Adipocyte (in vitro differentiated cells): ENCODE measurements around the gene EN1.
A peak's percentile ranks its signal among the peaks of the same experiment; 100 is the strongest.

Experiments
- DNase-seq: peaks from one replicate; pipeline ENCODE4 v3.0.0-alpha.2; 2015; ENCODE audit warnings: low read depth
- H3K27me3 ChIP-seq: replicated peaks from 2 replicates; pipeline ENCODE4 v1.7.0; 2013; ENCODE audit warnings: mild to moderate bottlenecking, low read length, moderate library complexity; ENCODE audit not compliant: control insufficient read depth, insufficient read depth
- H3K36me3 ChIP-seq: 2 replicates; pipeline ENCODE4 v1.7.0; 2013; ENCODE audit warnings: low read length, mild to moderate bottlenecking, moderate library complexity; ENCODE audit not compliant: control insufficient read depth, insufficient read depth, severe bottlenecking
- H3K4me1 ChIP-seq: 2 replicates; pipeline ENCODE4 v1.7.0; 2013; ENCODE audit warnings: mild to moderate bottlenecking, low read length, moderate library complexity; ENCODE audit not compliant: control insufficient read depth, insufficient read depth
- H3K4me3 ChIP-seq: 2 replicates; pipeline ENCODE4 v1.7.0; 2013; ENCODE audit warnings: mild to moderate bottlenecking, low read length, moderate library complexity
- H3K9ac ChIP-seq: 2 replicates; pipeline ENCODE4 v1.7.0; 2013; ENCODE audit warnings: mild to moderate bottlenecking, low read length, moderate library complexity
- H3K9me3 ChIP-seq: 2 replicates; pipeline ENCODE4 v1.7.0; 2013; ENCODE audit warnings: mild to moderate bottlenecking, low read length, moderate library complexity; ENCODE audit not compliant: control insufficient read depth

The EN1 gene

DNA sequence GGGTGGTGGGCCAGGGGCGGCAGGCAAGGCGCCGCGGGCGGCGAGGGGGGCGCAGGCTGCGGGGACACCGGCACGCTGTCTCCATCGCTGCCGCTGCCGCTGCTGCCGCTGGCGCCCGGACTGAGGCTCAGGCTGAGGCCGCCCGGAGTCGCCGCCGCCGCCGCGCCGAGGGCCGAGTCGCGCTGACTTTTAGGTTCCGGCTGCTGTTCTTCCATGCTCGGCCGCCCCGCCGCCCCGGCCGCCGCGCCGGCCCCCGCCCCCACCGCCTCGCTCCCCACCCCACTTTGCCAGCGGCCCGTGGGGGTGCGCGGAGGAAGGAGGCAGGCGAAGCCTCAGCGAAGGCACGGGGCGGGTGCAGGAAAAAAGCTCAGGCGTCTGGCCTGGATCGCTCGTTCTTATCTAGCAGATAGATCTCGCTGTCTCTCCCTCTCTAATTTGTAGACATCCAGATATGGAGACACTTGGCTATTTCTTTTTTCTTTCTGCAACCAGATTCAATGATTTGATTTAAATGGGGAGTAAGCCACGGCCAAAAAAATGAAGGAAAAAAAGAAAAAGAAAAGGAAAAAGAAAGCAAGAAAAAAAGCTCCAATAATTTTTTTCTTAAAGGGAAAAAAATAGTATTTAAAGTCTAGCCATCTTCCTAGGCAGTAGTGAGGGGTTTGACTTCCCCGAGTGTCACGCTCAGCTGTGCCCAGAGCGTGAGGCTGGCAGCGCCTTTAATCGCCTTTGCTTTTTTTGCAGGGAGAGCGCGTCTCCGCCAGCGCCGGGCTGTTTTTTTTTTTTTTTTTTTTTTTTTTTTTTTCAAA, at the start of gene EN1:
Gene EN1 (minus strand): TSS at position 696 of the 809 bp plus-strand sequence. CDS start 481 bp downstream, at position 215.
- Histone ChIP-seq H3K4me3 (peak within 1 kb of the TSS; percentile 94), H3K36me3 (peaks cover 9% of the 10 kb centered on the region), H3K9me3 (no peaks in the 10 kb centered on the region), H3K27me3 (no peaks in the 10 kb centered on the region), H3K9ac (peak within 1 kb of the TSS; percentile 99), H3K4me1 (peaks cover 21% of the 10 kb centered on the region)
- DNase-seq, result peak; percentile 29

DNA sequence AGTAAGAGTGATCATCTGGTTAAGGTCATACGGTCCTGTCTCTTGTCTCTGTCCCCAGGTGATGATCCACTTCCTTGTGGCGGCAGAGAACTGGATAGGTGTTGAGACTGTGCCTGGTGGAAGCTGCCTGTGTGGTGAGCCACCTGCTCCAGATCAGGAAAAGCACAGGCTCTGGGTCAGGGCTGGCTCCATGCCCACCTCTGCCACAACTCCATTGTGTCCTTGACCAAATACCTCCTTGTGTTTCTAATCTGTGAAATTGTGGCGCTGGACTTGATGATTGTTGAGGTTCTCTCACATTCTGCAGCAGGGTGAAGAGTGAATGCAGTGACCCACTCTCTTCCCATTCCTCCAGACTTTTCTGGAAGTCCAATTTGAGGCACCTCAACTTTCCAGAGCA, 45.7 kb upstream of the EN1 start:
- H3K4me3 ChIP-seq, result no peak overlapping the region
- no peaks in the 10 kb centered on the region for H3K4me1 ChIP-seq
- H3K27me3 ChIP-seq, result no peaks in the 10 kb centered on the region
- no peaks in the 10 kb centered on the region for H3K36me3 ChIP-seq
- no peak for DNase-seq
- no peak overlapping the region for H3K9ac ChIP-seq
- peaks cover 37% of the 10 kb centered on the region for H3K9me3 ChIP-seq

DNA sequence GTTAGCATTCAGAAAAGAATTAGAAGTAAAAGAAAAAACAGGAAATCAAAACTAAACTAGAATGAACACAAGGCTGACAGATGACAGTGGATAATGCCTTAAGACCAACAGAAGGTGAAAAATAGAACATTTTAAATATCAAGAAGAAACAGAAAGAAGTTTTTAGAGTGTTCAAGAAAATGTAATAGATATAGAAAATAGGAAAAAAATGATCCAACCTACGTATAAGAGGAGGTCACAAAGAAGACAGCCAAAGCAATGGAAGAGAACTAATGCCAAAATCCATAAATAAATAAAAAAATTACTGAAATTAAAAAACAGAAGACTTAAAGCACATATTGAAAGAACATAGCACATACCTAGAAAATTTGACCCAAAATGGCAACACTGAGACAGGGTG, 42.5 kb upstream of the EN1 start:
- H3K9ac ChIP-seq, result no peak overlapping the region
- H3K9me3 ChIP-seq, result peaks cover 37% of the 10 kb centered on the region
- no peaks in the 10 kb centered on the region for H3K4me1 ChIP-seq
- H3K27me3 ChIP-seq, result peaks cover 4% of the 10 kb centered on the region
- no peaks in the 10 kb centered on the region for H3K36me3 ChIP-seq
- peak; percentile 3 for DNase-seq
- H3K4me3 ChIP-seq, result no peak overlapping the region

DNA sequence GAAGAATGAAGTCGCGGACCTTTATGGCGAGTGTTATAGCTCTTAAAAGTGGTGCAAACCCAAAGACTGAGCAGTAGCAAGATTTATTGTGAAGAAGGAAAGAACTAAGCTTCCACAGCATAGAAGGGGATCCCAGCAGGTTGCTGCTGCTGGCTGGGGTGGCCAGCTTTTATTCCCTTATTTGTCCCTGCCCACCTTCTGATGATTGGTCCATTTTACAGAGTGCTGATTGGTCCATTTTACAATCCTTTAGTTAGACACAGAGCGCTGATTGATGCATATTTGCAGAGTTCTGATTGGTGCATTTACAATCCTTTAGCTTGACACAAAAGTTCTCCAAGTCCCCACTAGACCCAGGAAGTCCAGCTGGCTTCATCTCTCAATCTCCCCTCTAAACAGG, 36.3 kb upstream of the EN1 start:
- no peak for DNase-seq
- Histone ChIP-seq H3K9me3 (peaks cover 3% of the 10 kb centered on the region), H3K4me1 (peaks cover 3% of the 10 kb centered on the region), H3K27me3 (peaks cover 41% of the 10 kb centered on the region), H3K36me3 (no peaks in the 10 kb centered on the region), H3K9ac (no peak overlapping the region), H3K4me3 (no peak overlapping the region)

DNA sequence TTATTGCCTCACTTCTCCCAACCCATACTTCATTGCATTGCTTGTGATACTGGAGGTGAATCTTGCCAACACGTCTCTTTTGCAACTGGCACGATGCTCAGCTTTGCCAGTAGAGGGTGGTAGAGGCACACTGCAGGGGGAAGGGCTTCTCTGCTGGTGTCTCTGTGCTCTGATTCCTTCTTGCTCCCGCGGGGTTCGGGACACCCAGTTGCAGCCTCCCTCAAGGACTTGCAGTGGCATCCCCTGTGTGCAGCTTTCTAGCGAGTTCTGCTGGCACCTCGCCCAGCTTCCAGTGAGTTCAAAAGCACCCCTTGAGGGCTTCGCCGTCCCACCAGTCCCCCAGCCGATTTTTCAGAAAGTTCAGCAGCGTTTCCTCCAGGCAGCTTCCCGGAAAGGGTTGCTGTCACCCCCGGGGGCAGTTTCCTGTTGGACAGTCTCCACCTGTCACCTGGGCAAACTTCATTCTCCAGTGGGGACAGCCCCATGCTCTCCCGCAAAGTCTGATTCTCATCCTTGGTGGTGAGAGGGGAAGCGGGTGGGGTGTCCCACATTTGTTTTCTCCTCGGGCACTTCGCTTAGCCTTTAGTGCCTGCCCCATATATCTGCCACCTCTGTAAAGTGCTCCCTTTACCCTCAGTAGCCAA, 35.4 kb upstream of the EN1 start:
- Histone ChIP-seq H3K4me1 (peaks cover 3% of the 10 kb centered on the region), H3K27me3 (peaks cover 47% of the 10 kb centered on the region), H3K4me3 (no peak overlapping the region), H3K9ac (no peak overlapping the region), H3K36me3 (no peaks in the 10 kb centered on the region), H3K9me3 (no peaks in the 10 kb centered on the region)
- DNase-seq, result peak; percentile 61

DNA sequence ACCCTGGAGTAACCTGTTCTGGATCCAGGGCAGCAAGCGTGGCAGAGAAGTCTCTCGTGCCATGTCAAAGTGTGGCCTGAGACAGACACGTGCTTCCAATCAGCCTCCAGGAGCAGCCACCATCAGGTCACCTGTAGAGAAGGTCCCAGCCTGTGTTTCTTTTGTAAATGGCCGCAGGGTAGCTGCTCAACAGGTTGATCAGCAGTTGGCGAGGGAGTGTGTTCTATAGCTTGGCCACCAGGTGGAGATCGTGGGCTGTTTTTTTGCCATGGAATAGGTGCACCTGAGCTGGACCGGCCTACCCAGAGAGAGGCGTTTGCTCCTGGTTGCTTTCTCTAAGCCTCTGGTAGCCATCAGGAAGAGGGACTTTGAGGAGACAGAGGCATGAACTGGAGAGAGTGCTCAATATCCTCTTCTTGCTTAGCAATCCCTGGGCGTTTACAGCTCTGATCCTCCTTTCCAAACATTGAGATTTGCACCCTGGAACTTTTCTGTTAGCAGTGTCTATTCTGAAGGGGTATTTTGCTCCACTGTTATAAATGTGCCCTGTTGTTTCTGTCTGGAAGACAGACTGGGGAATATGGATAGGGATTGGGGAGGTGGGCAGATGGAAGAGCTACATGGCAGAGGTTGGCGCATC, 34.2 kb upstream of the EN1 start:
- Histone ChIP-seq H3K9ac (no peak overlapping the region), H3K4me3 (no peak overlapping the region), H3K4me1 (peaks cover 3% of the 10 kb centered on the region), H3K27me3 (peaks cover 49% of the 10 kb centered on the region), H3K9me3 (no peaks in the 10 kb centered on the region), H3K36me3 (no peaks in the 10 kb centered on the region)
- peak; percentile 60 for DNase-seq

GRCh38 chr2:118880501-118880900, 33.1 kb upstream of the EN1 start:
- no peak for DNase-seq
- Histone ChIP-seq H3K4me1 (peaks cover 3% of the 10 kb centered on the region), H3K4me3 (no peak overlapping the region), H3K9ac (no peak overlapping the region), H3K27me3 (peaks cover 60% of the 10 kb centered on the region), H3K9me3 (no peaks in the 10 kb centered on the region), H3K36me3 (no peaks in the 10 kb centered on the region)

DNA sequence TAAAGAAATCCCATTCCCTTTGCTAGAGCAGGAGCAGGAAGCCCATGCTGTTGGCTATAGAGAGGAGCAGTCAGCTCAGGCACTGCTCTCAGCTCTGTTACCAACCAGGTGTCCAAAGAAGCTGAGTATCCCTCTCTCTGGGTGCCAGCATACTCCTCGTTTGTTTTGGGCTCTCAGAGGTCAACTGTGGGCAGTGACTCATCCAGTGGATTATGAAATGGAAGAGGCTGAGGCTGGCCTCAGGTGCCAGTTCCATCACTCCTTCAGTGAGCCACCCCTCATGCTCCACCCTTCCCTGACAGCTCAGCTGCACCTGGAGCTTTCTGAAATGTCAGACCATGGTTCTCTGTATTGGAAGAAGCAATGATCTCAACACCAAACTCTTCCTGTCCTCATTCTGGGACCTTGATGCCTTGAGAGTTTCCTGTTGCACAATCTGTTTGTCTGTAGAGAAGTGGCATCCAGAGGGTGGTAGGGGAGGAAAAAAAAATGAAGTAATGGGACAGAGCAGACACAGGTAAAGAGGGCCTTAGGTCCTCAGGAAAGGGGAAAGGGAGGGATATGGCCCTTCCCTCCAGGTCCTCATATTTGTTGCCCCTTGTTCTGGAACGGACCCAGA, 31.2 kb upstream of the EN1 start:
- Histone ChIP-seq H3K4me1 (peaks cover 3% of the 10 kb centered on the region), H3K9ac (no peak overlapping the region), H3K27me3 (peaks cover 73% of the 10 kb centered on the region), H3K9me3 (no peaks in the 10 kb centered on the region), H3K36me3 (no peaks in the 10 kb centered on the region), H3K4me3 (no peak overlapping the region)
- no peak for DNase-seq

- Histone ChIP-seq H3K4me3 (no peak overlapping the region), H3K27me3 (peaks cover 51% of the 10 kb centered on the region), H3K9me3 (no peaks in the 10 kb centered on the region), H3K36me3 (no peaks in the 10 kb centered on the region), H3K4me1 (no peaks in the 10 kb centered on the region), H3K9ac (no peak overlapping the region)
- no peak for DNase-seq
Observed at GRCh38 chr2:118875318-118875717, 27.9 kb upstream of the EN1 start.

- Histone ChIP-seq H3K4me3 (no peak overlapping the region), H3K9me3 (no peaks in the 10 kb centered on the region), H3K27me3 (peaks cover 42% of the 10 kb centered on the region), H3K9ac (no peak overlapping the region), H3K4me1 (no peaks in the 10 kb centered on the region), H3K36me3 (no peaks in the 10 kb centered on the region)
- DNase-seq, result no peak
Observed at GRCh38 chr2:118874324-118874723, 26.9 kb upstream of the EN1 start.

- DNase-seq, result peak; percentile 81
- no peaks in the 10 kb centered on the region for H3K27me3 ChIP-seq
- no peaks in the 10 kb centered on the region for H3K36me3 ChIP-seq
- no peak overlapping the region for H3K9ac ChIP-seq
- no peaks in the 10 kb centered on the region for H3K9me3 ChIP-seq
- peaks cover 20% of the 10 kb centered on the region for H3K4me1 ChIP-seq
- H3K4me3 ChIP-seq, result no peak overlapping the region
Observed at GRCh38 chr2:118865106-118865505, 17.7 kb upstream of the EN1 start.
